Astrocyte (in vitro differentiated cells and primary cell): ENCODE results near the gene PGM5. TPM values are rescaled to one million over a fixed set of nuclear protein-coding genes. Genes with fewer than 3 reads are reported as not detected.
"Not testable (repeated sequence)": the region's sequence is repeated elsewhere in the genome, so short reads cannot be mapped to it uniquely, and the experiment has no call there.

ENCODE experiments used
- DNase-seq: peaks from one replicate; pipeline ENCODE4 v3.0.0-alpha.2; 2010; ENCODE audit warnings: low read depth
- FAIRE-seq: peaks from 2 replicates; lab custom pipeline; 2011; peaks lifted over from hg19 to GRCh38; lab: Jason Lieb, UNC
- H2AFZ ChIP-seq: 2 replicates; pipeline ENCODE4 v1.6.0; 2012; ENCODE audit warnings: low read depth, low read length, inconsistent platforms
- H3K27ac ChIP-seq: 2 replicates; pipeline ENCODE4 v1.5.1; 2011; ENCODE audit warnings: low read depth, low read length, inconsistent platforms
- H3K27me3 ChIP-seq: 2 replicates; pipeline ENCODE4 v1.6.0; 2011; ENCODE audit warnings: low read length, inconsistent platforms; ENCODE audit not compliant: insufficient read depth
- H3K36me3 ChIP-seq: 2 replicates; pipeline ENCODE4 v1.5.1; 2011; ENCODE audit warnings: low read length, inconsistent platforms; ENCODE audit not compliant: insufficient read depth
- H3K4me1 ChIP-seq: 2 replicates; pipeline ENCODE4 v1.5.1; 2011; ENCODE audit warnings: low read length, inconsistent platforms; ENCODE audit not compliant: insufficient read depth
- H3K4me2 ChIP-seq: 2 replicates; pipeline ENCODE4 v1.6.0; 2012; ENCODE audit warnings: low read length, inconsistent platforms
- H3K4me3 ChIP-seq: 2 replicates; pipeline ENCODE4 v1.5.1; 2011; ENCODE audit warnings: low read depth, mild to moderate bottlenecking, low read length, inconsistent platforms; ENCODE audit not compliant: insufficient read depth
- H3K79me2 ChIP-seq: 2 replicates; pipeline ENCODE4 v1.6.0; 2012; ENCODE audit warnings: mild to moderate bottlenecking, low read length, inconsistent platforms; ENCODE audit not compliant: insufficient read depth
- H3K9ac ChIP-seq: 2 replicates; pipeline ENCODE4 v1.6.0; 2012; ENCODE audit warnings: mild to moderate bottlenecking, low read length, inconsistent platforms
- H3K9me3 ChIP-seq: 2 replicates; pipeline ENCODE4 v1.5.1; 2012; ENCODE audit warnings: low read depth, mild to moderate bottlenecking, low read length, inconsistent platforms; ENCODE audit not compliant: insufficient read depth
- H4K20me1 ChIP-seq: 2 replicates; pipeline ENCODE4 v1.6.0; 2012; ENCODE audit warnings: low read length, inconsistent platforms; ENCODE audit not compliant: insufficient read depth
- H3K27ac Mint-ChIP-seq: one replicate; pipeline ENCODE4 v1.8.0; 2021; ENCODE audit warnings: mild to moderate bottlenecking, mixed read lengths; ENCODE audit not compliant: unreplicated experiment
- H3K27me3 Mint-ChIP-seq: one replicate; pipeline ENCODE4 v1.8.0; 2021; ENCODE audit warnings: low read depth, mixed read lengths; ENCODE audit not compliant: unreplicated experiment
- H3K36me3 Mint-ChIP-seq: one replicate; pipeline ENCODE4 v1.8.0; 2021; ENCODE audit warnings: low read depth, mixed read lengths; ENCODE audit not compliant: unreplicated experiment
- H3K4me1 Mint-ChIP-seq: one replicate; pipeline ENCODE4 v1.8.0; 2021; ENCODE audit warnings: low read depth, mixed read lengths; ENCODE audit not compliant: unreplicated experiment
- H3K4me3 Mint-ChIP-seq: one replicate; pipeline ENCODE4 v1.8.0; 2021; ENCODE audit warnings: mild to moderate bottlenecking, moderate library complexity, mixed read lengths; ENCODE audit not compliant: unreplicated experiment
- H3K9me3 Mint-ChIP-seq: one replicate; pipeline ENCODE4 v1.8.0; 2021; ENCODE audit warnings: mild to moderate bottlenecking, mixed read lengths; ENCODE audit not compliant: unreplicated experiment
- total RNA-seq: library from RNA; stranded (reverse); gene quantifications from 2 replicates; pipeline ENCODE4 v1.2.1, GENCODE V29; 2021

PGM5 gene
- total RNA-seq, 1 donor from 2014 or later = 1.8 TPM

- H3K4me1 Mint-ChIP-seq, DNase-seq, H3K27ac ChIP-seq, H3K4me1 ChIP-seq, H3K27me3 ChIP-seq, H4K20me1 ChIP-seq, H3K27me3 Mint-ChIP-seq, H3K36me3 Mint-ChIP-seq, H3K4me3 Mint-ChIP-seq, H3K4me3 ChIP-seq, H3K36me3 ChIP-seq, FAIRE-seq, H3K27ac Mint-ChIP-seq, H3K9ac ChIP-seq, H3K79me2 ChIP-seq, H3K9me3 Mint-ChIP-seq, H3K4me2 ChIP-seq, H2AFZ ChIP-seq, H3K9me3 ChIP-seq: not testable (repeated sequence)
Measured at GRCh38 chr9:68390737-68391136, 34.3 kb downstream of the PGM5 start.

- H3K9me3 Mint-ChIP-seq, H3K4me2 ChIP-seq, H3K4me3 Mint-ChIP-seq, H3K9ac ChIP-seq, H4K20me1 ChIP-seq, DNase-seq, H3K9me3 ChIP-seq, H3K4me1 ChIP-seq, H3K4me3 ChIP-seq, H3K27me3 ChIP-seq, H3K27ac ChIP-seq, H3K36me3 ChIP-seq, H3K79me2 ChIP-seq, H2AFZ ChIP-seq, H3K27me3 Mint-ChIP-seq, FAIRE-seq, H3K36me3 Mint-ChIP-seq: not testable (repeated sequence)
- Mint-ChIP-seq H3K27ac (peak overlapping the region; percentile 86), H3K4me1 (peaks cover 14% of the 10 kb centered on the region)
Measured at GRCh38 chr9:68396411-68397094, 40.1 kb downstream of the PGM5 start.

GRCh38 chr9:68397095-68397423 lies 40.6 kb downstream of the PGM5 start:
- H3K27me3 Mint-ChIP-seq, H3K9me3 Mint-ChIP-seq, H3K79me2 ChIP-seq, H3K4me3 Mint-ChIP-seq, H3K4me2 ChIP-seq, H3K27ac ChIP-seq, H3K9ac ChIP-seq, H2AFZ ChIP-seq, H3K4me1 ChIP-seq, H3K27me3 ChIP-seq, H3K36me3 ChIP-seq, H4K20me1 ChIP-seq, H3K4me3 ChIP-seq, H3K9me3 ChIP-seq, H3K36me3 Mint-ChIP-seq, FAIRE-seq: not testable (repeated sequence)
- Mint-ChIP-seq H3K27ac (peak overlapping the region; percentile 86), H3K4me1 (peaks cover 14% of the 10 kb centered on the region)
- DNase-seq = peak; percentile 87

GRCh38 chr9:68397796-68398195 lies 41.4 kb downstream of the PGM5 start:
- DNase-seq = peak; percentile 9
- H3K27me3 Mint-ChIP-seq, H3K9ac ChIP-seq, H2AFZ ChIP-seq, H3K4me3 ChIP-seq, H3K4me3 Mint-ChIP-seq, H4K20me1 ChIP-seq, H3K36me3 Mint-ChIP-seq, H3K4me1 ChIP-seq, H3K27me3 ChIP-seq, H3K79me2 ChIP-seq, H3K36me3 ChIP-seq, FAIRE-seq, H3K9me3 ChIP-seq, H3K4me2 ChIP-seq, H3K27ac ChIP-seq, H3K9me3 Mint-ChIP-seq: not testable (repeated sequence)
- Mint-ChIP-seq H3K4me1 (peaks cover 14% of the 10 kb centered on the region), H3K27ac (peak overlapping the region; percentile 86)

- H3K27ac Mint-ChIP-seq = peak overlapping the region; percentile 58
- H3K4me3 ChIP-seq, H3K4me1 ChIP-seq, H3K27me3 Mint-ChIP-seq, H3K36me3 ChIP-seq, H3K9me3 Mint-ChIP-seq, FAIRE-seq, H4K20me1 ChIP-seq, DNase-seq, H2AFZ ChIP-seq, H3K9ac ChIP-seq, H3K79me2 ChIP-seq, H3K27ac ChIP-seq, H3K9me3 ChIP-seq, H3K4me2 ChIP-seq, H3K27me3 ChIP-seq, H3K36me3 Mint-ChIP-seq, H3K4me3 Mint-ChIP-seq: not testable (repeated sequence)
- H3K4me1 Mint-ChIP-seq = peaks cover 14% of the 10 kb centered on the region
Measured at GRCh38 chr9:68398324-68398723, 41.9 kb downstream of the PGM5 start.

GRCh38 chr9:68404421-68405185 lies 48.2 kb downstream of the PGM5 start:
- not testable (repeated sequence) for H3K27ac Mint-ChIP-seq, H3K4me1 Mint-ChIP-seq, H3K9me3 ChIP-seq, FAIRE-seq, H4K20me1 ChIP-seq, H3K4me3 Mint-ChIP-seq, H3K36me3 ChIP-seq, H3K27me3 Mint-ChIP-seq, H3K27me3 ChIP-seq, H3K4me3 ChIP-seq, H3K4me1 ChIP-seq, DNase-seq, H3K27ac ChIP-seq, H2AFZ ChIP-seq, H3K79me2 ChIP-seq, H3K36me3 Mint-ChIP-seq, H3K4me2 ChIP-seq, H3K9me3 Mint-ChIP-seq, H3K9ac ChIP-seq
